ENCODE measurements around the gene ROCK2.

GRCh38 chr2:11154923-11155380 is 189.5 kb downstream of the ROCK2 start:
- TF ChIP-seq, protein P1, sequence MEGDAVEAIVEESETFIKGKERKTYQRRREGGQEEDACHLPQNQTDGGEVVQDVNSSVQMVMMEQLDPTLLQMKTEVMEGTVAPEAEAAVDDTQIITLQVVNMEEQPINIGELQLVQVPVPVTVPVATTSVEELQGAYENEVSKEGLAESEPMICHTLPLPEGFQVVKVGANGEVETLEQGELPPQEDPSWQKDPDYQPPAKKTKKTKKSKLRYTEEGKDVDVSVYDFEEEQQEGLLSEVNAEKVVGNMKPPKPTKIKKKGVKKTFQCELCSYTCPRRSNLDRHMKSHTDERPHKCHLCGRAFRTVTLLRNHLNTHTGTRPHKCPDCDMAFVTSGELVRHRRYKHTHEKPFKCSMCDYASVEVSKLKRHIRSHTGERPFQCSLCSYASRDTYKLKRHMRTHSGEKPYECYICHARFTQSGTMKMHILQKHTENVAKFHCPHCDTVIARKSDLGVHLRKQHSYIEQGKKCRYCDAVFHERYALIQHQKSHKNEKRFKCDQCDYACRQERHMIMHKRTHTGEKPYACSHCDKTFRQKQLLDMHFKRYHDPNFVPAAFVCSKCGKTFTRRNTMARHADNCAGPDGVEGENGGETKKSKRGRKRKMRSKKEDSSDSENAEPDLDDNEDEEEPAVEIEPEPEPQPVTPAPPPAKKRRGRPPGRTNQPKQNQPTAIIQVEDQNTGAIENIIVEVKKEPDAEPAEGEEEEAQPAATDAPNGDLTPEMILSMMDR (conservative IDR thresholded peaks at IDR 0.05) = no peak
- TF ChIP-seq ZFX (IDR thresholded peaks at IDR 0.05) = no peak

Measured in C4-2B (cell line).